T-helper 1 cell treated with Interleukin-12 subunit alpha and Interleukin-12 subunit beta and Interleukin-4 antibody, amounts not matched to agents 30 ng/mL and 1 ng/mL, for 36 hours (primary cell): Measurements from ENCODE around the gene ZNRD2. TPM values are rescaled to one million over a fixed set of nuclear protein-coding genes. Genes with fewer than 3 reads are reported as not detected.

Experiments
- intact Hi-C: fragments of 100-400 bp; cut with micrococcal nuclease; formaldehyde crosslinking; loops from one replicate; pipeline ENCODE4 v1.15.1; 2024
- total RNA-seq: library from RNA; stranded (reverse); gene quantifications from 2 replicates; pipeline ENCODE4 v1.2.3, GENCODE V29; 2022

ZNRD2 gene
- total RNA-seq, 1 donor from 2014 or later, result 48.5 TPM

DNA sequence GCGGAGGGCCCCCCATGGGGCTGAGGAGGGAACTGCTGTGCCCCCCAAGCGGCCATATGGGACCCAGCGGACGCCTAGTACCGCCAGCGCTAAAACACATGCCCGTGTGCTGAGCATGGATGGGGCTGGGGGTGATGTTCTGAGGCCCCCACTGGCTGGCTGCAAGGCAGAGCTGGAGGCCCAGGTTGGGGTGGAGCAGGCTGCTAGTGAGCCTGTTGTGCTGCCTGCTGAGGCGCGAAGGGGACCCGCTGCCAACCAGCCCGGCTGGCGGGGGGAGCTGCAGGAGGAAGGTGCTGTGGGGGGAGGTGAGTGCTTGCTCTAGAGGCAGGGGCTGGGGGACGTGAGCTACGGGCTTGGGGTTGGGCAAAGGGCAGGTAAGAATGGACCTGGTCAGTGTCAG is 48.5 kb downstream of the ZNRD2 start:
- intact Hi-C loops, result loop anchor here (5.0 to 10.0 kb wide), 2 partner anchors 369 to 1866 kb away; partner anchors contain the start of gene AIP

DNA sequence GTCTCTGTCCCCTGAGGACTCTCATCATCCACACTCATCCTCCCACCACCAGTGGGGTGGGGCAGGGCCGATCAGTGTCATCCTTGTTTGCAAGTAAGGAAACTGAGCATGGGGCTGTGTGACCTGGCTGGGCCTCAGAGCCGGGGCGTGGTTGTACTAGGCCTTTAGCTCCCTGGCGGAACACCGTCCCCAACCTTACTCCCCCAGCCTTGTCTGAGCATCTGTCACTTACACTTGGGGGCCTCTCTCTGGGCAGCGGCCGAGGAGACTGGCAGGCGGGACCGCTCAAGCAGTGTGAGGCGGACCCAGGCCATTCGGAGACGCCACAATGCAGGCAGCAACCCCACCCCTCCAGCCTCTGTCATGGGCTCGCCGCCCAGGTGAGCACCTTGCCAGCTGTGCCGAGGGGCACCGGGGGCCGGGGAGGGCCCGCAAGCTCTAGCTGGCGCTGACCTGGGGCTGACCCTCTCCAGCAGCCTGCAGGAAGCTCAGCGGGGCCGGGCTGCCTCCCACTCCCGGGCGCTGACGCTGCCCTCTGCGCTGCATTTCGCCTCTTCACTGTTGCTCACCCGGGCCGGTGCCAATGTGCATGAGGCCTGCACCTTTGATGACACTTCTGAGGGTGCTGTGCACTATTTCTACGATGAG is 49.1 kb downstream of the ZNRD2 start:
- intact Hi-C loops, result loop anchor here (5.0 to 10.0 kb wide), 2 partner anchors 368 to 1865 kb away; partner anchors contain the start of gene AIP

DNA sequence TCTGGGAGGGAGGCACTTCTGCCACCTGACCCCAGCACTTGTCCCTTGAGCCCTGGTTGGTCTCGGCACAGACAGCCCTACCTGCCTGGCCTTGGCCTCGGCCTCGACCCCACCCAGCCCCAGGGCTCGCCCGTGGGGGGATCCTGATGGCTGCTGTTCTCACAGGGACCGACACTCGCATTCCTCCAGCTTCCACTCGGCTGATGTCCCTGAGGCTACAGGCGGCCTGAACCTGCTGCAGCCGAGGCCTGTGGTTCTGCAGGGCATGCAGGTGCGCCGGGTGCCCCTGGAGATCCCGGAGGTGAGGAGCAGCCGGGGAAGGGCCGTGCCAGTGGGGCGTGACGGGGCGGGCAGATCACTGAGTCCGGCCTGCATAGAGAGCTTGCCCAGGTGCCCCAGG is 50.4 kb downstream of the ZNRD2 start:
- intact Hi-C loops, result no loop called here

DNA sequence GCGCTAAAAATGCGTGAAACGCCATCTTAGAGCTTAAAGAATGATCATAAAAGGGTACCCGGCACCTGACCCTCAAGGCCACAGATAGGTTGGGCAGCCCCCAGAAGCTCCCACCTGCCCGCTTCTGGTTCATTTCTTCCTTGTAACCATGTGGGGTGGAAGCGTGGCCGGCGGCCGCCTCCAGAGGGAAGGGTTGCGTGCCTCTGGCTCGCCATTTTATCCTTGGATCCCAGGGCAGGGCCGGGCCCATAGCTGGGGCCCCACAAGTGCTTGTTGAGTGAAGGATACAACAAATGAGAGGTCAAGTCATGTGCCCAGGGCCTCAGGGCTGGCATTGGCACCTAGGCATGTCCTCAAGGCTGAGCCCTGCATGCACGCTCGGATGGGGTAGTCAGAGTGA is 51.2 kb downstream of the ZNRD2 start:
- intact Hi-C loops, result no loop called here

Other genes with a start within 250 kb of the ZNRD2 start
- 80.9 and 83.2 TPM in 2 replicates for gene DPF2, start 236.6 kb upstream of the ZNRD2 start, total RNA-seq
- 0.34 and 0.51 TPM in 2 replicates for gene TIGD3, start 215.7 kb upstream of the ZNRD2 start, total RNA-seq
- 26.0 and 26.8 TPM in 2 replicates for gene SLC25A45, start 187.8 kb upstream of the ZNRD2 start, total RNA-seq
- gene FRMD8, start 183.8 kb upstream of the ZNRD2 start, total RNA-seq, result 57.5 and 61.6 TPM in 2 replicates
- 1,002 TPM in 2 replicates for gene NEAT1, start 147.7 kb upstream of the ZNRD2 start, total RNA-seq
- gene MALAT1, start 71.4 kb upstream of the ZNRD2 start, total RNA-seq, result 8,633 and 8,695 TPM in 2 replicates
- gene SCYL1, start 45.4 kb upstream of the ZNRD2 start, total RNA-seq, result 82.4 and 84.4 TPM in 2 replicates
- 99.6 and 106 TPM in 2 replicates for gene LTBP3, start 12.1 kb upstream of the ZNRD2 start, total RNA-seq
- 58.1 and 58.2 TPM in 2 replicates for gene FAM89B, start 2.1 kb downstream of the ZNRD2 start, total RNA-seq
- 122 and 128 TPM in 2 replicates for gene EHBP1L1, start 5.6 kb downstream of the ZNRD2 start, total RNA-seq
- gene KCNK7, start 25.3 kb downstream of the ZNRD2 start, total RNA-seq, result 1.9 and 2.2 TPM in 2 replicates
- 94.4 and 96.1 TPM in 2 replicates for gene MAP3K11, start 43.7 kb downstream of the ZNRD2 start, total RNA-seq
- gene PCNX3, start 45.3 kb downstream of the ZNRD2 start, total RNA-seq, result 61.8 and 66.4 TPM in 2 replicates
- 177 and 181 TPM in 2 replicates for gene SIPA1, start 67.6 kb downstream of the ZNRD2 start, total RNA-seq
- gene RELA, start 92.4 kb downstream of the ZNRD2 start, total RNA-seq, result 106 and 112 TPM in 2 replicates
- gene KAT5, start 141.8 kb downstream of the ZNRD2 start, total RNA-seq, result 69.8 and 83.5 TPM in 2 replicates
- gene RNASEH2C, start 150.3 kb downstream of the ZNRD2 start, total RNA-seq, result 82.4 and 82.8 TPM in 2 replicates
- gene AP5B1, start 210.5 kb downstream of the ZNRD2 start, total RNA-seq, result 18.0 and 18.1 TPM in 2 replicates
- gene OVOL1, start 216.6 kb downstream of the ZNRD2 start, total RNA-seq, result not detected in 2 replicates